ENCODE data around the gene CRYBA2. TPM values are rescaled to one million over a fixed set of nuclear protein-coding genes. Genes with fewer than 3 reads are reported as not detected.

CRYBA2 gene
- total and polyA plus RNA-seq, 2 experiments from 2014 or later, result not detected

DNA sequence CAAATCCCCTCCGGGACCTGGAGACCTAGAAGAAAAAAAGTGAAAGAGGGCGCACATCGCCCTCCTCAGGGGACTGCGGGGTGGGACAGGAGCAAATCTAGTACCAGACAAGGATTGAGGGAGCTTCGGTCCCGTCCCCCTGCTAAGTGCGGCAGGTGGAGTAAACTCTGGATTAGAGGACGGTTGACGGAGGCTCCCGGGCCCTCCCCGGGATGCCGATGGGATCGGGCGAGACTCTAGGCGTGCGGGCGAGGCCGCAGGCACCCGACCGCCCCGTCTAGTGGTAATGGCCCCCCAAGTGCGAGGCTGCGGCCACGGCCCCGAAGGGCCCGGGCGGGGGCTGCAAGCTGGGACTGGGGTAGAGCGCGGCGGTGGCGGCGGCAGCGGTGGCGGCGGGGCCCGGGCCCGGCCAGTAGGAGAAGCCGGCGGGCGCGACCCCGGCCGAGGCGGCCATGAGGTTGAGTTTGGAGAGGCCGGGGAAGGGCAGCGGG is 11.8 kb downstream of the CRYBA2 start:
- Mint-ChIP-seq H3K27me3 (ENCODE audit: insufficient read depth, low read depth, poor library complexity) (peaks cover 84% of the 10 kb centered on the region), H3K9me3 (peaks cover under 1% of the 10 kb centered on the region; the same call in 1 of the 3 replicates), H3K36me3 (ENCODE audit: low read depth) (no peaks in the 10 kb centered on the region; the same call in 2 of the 3 replicates), H3K4me1 (peaks cover 17% of the 10 kb centered on the region), H3K4me3 (peak overlapping the region; percentile 63), H3K27ac (no peak overlapping the region)
- no peaks in the 10 kb centered on the region for H3K79me2 ChIP-seq (replicated peaks; ENCODE audit: insufficient read depth)
- no peak overlapping the region for H3K27ac ChIP-seq (ENCODE audit: low read depth)
- ATAC-seq, result peak; percentile 1
- H3K9me2 ChIP-seq (ENCODE audit: insufficient read depth), result no peaks in the 10 kb centered on the region
- H3K27me3 ChIP-seq (ENCODE audit: insufficient read depth), result peaks cover 98% of the 10 kb centered on the region
- TF ChIP-seq EZH2phosphoT487 (IDR thresholded peaks at IDR 0.05; ENCODE audit: unreplicated experiment) (peak; percentile 99), ZNF114 (CRISPR knock-in tag; IDR thresholded peaks at IDR 0.05) (no peak), POLR2AphosphoS5 (IDR thresholded peaks at IDR 0.05; ENCODE audit: low read depth) (no peak), JUNB (IDR thresholded peaks at IDR 0.05; ENCODE audit: unreplicated experiment) (no peak), NANOG (IDR thresholded peaks at IDR 0.05; ENCODE audit: borderline replicate concordance) (no peak), CREB1 (CRISPR knock-in tag; IDR thresholded peaks at IDR 0.05; ENCODE audit: low read depth) (no peak), EZH2 (IDR thresholded peaks at IDR 0.05; ENCODE audit: low read depth, unreplicated experiment) (peak; percentile 93)
- TF ChIP-seq, protein P1, sequence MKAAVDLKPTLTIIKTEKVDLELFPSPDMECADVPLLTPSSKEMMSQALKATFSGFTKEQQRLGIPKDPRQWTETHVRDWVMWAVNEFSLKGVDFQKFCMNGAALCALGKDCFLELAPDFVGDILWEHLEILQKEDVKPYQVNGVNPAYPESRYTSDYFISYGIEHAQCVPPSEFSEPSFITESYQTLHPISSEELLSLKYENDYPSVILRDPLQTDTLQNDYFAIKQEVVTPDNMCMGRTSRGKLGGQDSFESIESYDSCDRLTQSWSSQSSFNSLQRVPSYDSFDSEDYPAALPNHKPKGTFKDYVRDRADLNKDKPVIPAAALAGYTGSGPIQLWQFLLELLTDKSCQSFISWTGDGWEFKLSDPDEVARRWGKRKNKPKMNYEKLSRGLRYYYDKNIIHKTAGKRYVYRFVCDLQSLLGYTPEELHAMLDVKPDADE (IDR thresholded peaks at IDR 0.05), result no peak
- TF ChIP-seq, protein P2, sequence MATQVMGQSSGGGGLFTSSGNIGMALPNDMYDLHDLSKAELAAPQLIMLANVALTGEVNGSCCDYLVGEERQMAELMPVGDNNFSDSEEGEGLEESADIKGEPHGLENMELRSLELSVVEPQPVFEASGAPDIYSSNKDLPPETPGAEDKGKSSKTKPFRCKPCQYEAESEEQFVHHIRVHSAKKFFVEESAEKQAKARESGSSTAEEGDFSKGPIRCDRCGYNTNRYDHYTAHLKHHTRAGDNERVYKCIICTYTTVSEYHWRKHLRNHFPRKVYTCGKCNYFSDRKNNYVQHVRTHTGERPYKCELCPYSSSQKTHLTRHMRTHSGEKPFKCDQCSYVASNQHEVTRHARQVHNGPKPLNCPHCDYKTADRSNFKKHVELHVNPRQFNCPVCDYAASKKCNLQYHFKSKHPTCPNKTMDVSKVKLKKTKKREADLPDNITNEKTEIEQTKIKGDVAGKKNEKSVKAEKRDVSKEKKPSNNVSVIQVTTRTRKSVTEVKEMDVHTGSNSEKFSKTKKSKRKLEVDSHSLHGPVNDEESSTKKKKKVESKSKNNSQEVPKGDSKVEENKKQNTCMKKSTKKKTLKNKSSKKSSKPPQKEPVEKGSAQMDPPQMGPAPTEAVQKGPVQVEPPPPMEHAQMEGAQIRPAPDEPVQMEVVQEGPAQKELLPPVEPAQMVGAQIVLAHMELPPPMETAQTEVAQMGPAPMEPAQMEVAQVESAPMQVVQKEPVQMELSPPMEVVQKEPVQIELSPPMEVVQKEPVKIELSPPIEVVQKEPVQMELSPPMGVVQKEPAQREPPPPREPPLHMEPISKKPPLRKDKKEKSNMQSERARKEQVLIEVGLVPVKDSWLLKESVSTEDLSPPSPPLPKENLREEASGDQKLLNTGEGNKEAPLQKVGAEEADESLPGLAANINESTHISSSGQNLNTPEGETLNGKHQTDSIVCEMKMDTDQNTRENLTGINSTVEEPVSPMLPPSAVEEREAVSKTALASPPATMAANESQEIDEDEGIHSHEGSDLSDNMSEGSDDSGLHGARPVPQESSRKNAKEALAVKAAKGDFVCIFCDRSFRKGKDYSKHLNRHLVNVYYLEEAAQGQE (IDR thresholded peaks at IDR 0.05; ENCODE audit: unreplicated experiment), result no peak
- TF ChIP-seq, protein P3, sequence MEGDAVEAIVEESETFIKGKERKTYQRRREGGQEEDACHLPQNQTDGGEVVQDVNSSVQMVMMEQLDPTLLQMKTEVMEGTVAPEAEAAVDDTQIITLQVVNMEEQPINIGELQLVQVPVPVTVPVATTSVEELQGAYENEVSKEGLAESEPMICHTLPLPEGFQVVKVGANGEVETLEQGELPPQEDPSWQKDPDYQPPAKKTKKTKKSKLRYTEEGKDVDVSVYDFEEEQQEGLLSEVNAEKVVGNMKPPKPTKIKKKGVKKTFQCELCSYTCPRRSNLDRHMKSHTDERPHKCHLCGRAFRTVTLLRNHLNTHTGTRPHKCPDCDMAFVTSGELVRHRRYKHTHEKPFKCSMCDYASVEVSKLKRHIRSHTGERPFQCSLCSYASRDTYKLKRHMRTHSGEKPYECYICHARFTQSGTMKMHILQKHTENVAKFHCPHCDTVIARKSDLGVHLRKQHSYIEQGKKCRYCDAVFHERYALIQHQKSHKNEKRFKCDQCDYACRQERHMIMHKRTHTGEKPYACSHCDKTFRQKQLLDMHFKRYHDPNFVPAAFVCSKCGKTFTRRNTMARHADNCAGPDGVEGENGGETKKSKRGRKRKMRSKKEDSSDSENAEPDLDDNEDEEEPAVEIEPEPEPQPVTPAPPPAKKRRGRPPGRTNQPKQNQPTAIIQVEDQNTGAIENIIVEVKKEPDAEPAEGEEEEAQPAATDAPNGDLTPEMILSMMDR (conservative IDR thresholded peaks at IDR 0.05; ENCODE audit: low read depth in 2 of 2), result peak; percentile 40 to 44; a peak in 3 of 4 replicates
- TF ChIP-seq, protein P4, sequence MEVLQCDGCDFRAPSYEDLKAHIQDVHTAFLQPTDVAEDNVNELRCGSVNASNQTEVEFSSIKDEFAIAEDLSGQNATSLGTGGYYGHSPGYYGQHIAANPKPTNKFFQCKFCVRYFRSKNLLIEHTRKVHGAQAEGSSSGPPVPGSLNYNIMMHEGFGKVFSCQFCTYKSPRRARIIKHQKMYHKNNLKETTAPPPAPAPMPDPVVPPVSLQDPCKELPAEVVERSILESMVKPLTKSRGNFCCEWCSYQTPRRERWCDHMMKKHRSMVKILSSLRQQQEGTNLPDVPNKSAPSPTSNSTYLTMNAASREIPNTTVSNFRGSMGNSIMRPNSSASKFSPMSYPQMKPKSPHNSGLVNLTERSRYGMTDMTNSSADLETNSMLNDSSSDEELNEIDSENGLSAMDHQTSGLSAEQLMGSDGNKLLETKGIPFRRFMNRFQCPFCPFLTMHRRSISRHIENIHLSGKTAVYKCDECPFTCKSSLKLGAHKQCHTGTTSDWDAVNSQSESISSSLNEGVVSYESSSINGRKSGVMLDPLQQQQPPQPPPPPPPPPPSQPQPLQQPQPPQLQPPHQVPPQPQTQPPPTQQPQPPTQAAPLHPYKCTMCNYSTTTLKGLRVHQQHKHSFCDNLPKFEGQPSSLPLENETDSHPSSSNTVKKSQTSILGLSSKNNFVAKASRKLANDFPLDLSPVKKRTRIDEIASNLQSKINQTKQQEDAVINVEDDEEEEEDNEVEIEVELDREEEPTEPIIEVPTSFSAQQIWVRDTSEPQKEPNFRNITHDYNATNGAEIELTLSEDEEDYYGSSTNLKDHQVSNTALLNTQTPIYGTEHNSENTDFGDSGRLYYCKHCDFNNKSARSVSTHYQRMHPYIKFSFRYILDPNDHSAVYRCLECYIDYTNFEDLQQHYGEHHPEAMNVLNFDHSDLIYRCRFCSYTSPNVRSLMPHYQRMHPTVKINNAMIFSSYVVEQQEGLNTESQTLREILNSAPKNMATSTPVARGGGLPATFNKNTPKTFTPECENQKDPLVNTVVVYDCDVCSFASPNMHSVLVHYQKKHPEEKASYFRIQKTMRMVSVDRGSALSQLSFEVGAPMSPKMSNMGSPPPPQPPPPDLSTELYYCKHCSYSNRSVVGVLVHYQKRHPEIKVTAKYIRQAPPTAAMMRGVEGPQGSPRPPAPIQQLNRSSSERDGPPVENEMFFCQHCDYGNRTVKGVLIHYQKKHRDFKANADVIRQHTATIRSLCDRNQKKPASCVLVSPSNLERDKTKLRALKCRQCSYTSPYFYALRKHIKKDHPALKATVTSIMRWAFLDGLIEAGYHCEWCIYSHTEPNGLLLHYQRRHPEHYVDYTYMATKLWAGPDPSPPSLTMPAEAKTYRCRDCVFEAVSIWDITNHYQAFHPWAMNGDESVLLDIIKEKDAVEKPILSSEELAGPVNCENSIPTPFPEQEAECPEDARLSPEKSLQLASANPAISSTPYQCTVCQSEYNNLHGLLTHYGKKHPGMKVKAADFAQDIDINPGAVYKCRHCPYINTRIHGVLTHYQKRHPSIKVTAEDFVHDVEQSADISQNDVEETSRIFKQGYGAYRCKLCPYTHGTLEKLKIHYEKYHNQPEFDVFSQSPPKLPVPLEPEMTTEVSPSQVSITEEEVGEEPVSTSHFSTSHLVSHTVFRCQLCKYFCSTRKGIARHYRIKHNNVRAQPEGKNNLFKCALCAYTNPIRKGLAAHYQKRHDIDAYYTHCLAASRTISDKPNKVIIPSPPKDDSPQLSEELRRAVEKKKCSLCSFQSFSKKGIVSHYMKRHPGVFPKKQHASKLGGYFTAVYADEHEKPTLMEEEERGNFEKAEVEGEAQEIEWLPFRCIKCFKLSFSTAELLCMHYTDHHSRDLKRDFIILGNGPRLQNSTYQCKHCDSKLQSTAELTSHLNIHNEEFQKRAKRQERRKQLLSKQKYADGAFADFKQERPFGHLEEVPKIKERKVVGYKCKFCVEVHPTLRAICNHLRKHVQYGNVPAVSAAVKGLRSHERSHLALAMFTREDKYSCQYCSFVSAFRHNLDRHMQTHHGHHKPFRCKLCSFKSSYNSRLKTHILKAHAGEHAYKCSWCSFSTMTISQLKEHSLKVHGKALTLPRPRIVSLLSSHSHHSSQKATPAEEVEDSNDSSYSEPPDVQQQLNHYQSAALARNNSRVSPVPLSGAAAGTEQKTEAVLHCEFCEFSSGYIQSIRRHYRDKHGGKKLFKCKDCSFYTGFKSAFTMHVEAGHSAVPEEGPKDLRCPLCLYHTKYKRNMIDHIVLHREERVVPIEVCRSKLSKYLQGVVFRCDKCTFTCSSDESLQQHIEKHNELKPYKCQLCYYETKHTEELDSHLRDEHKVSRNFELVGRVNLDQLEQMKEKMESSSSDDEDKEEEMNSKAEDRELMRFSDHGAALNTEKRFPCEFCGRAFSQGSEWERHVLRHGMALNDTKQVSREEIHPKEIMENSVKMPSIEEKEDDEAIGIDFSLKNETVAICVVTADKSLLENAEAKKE (CRISPR knock-in tag; IDR thresholded peaks at IDR 0.05), result no peak
- no peaks in the 10 kb centered on the region for H3K36me3 ChIP-seq (ENCODE audit: insufficient read depth)
- H3K4me2 ChIP-seq, result peak overlapping the region; percentile 75; the same call in 1 of the 2 replicates
- peaks cover 9% of the 10 kb centered on the region for H4K20me1 ChIP-seq (replicated peaks; ENCODE audit: insufficient read depth)
- H3K4me3 ChIP-seq, result peak overlapping the region; percentile 46
- peak; percentile 67 for DNase-seq (ENCODE audit: low spot score)
- peak overlapping the region; percentile 74; the same call in 1 of the 2 replicates for H2AFZ ChIP-seq
- H3F3A ChIP-seq (replicated peaks; ENCODE audit: low read depth), result 0 out of 2 replicates have a peak, but pooled peaks cover 4% of the 10 kb centered on the region
- H3K4me1 ChIP-seq (ENCODE audit: insufficient read depth), result peaks cover 33% of the 10 kb centered on the region; the same call in 1 of the 2 replicates
